DND-41 (cell line): ENCODE data around the gene PCSK2.

ENCODE experiments used
- ATAC-seq: fragments of 200-7000 bp; cut with Tn5 transposase; 3 replicates; pipeline ENCODE4 v1.9.1; 2021; ENCODE audit warnings: low read depth; ENCODE audit not compliant: insufficient read depth
- DNase-seq: peaks from one replicate; pipeline ENCODE4 v3.0.0-alpha.2; 2020
- H2AFZ ChIP-seq: 2 replicates; pipeline ENCODE4 v1.6.0; 2012; ENCODE audit warnings: low read depth, low read length
- H3K27ac ChIP-seq: 2 replicates; pipeline ENCODE4 v1.5.1; 2012; ENCODE audit warnings: low read length, inconsistent platforms
- H3K27me3 ChIP-seq: fragments of 200-600 bp; sonication (generic); 2 replicates; pipeline ENCODE4 v1.6.0; 2012; ENCODE audit warnings: low read length, mild to moderate bottlenecking, inconsistent platforms; ENCODE audit not compliant: insufficient read depth, poor library complexity
- H3K36me3 ChIP-seq: 2 replicates; pipeline ENCODE4 v1.5.1; 2012; ENCODE audit warnings: low read length, inconsistent platforms; ENCODE audit not compliant: insufficient read depth
- H3K4me1 ChIP-seq: 2 replicates; pipeline ENCODE4 v1.5.1; 2012; ENCODE audit warnings: mild to moderate bottlenecking, low read length; ENCODE audit not compliant: insufficient read depth
- H3K4me2 ChIP-seq: 2 replicates; pipeline ENCODE4 v1.6.0; 2012; ENCODE audit warnings: mild to moderate bottlenecking, moderate library complexity, low read length, inconsistent platforms; ENCODE audit not compliant: insufficient read depth
- H3K4me3 ChIP-seq, 2 experiments: fragments of 200-600 bp in 1 of 2; shearing (Covaris generic) in 1 of 2; 2 replicates each; pipeline ENCODE4 v1.5.1; 2012 to 2016; ENCODE audit warnings: inconsistent platforms in 2 of 2, low read length in 2 of 2, mild to moderate bottlenecking in 2 of 2, low read depth in 1 of 2, moderate library complexity in 1 of 2
- H3K79me2 ChIP-seq: 2 replicates; pipeline ENCODE4 v1.6.0; 2012; ENCODE audit warnings: low read length, inconsistent platforms; ENCODE audit not compliant: insufficient read depth
- H3K9ac ChIP-seq: 2 replicates; pipeline ENCODE4 v1.6.0; 2012; ENCODE audit warnings: low read depth, mild to moderate bottlenecking, inconsistent platforms, low read length, moderate library complexity
- H3K9me3 ChIP-seq: 2 replicates; pipeline ENCODE4 v1.5.1; 2012; ENCODE audit warnings: low read length, moderate library complexity, mild to moderate bottlenecking, inconsistent platforms; ENCODE audit not compliant: insufficient read depth, severe bottlenecking
- H4K20me1 ChIP-seq: 2 replicates; pipeline ENCODE4 v1.6.0; 2012; ENCODE audit warnings: low read length; ENCODE audit not compliant: insufficient read depth
- EZH2 ChIP-seq: IDR thresholded peaks from 3 replicates; pipeline ENCODE4 v1.6.1; 2012; ENCODE audit warnings: borderline replicate concordance, low read depth, mild to moderate bottlenecking, moderate library complexity, low read length, inconsistent platforms; ENCODE audit not compliant: severe bottlenecking
- TF ChIP-seq, protein P1 (sequence below): IDR thresholded peaks from 2 replicates; pipeline ENCODE4 v1.5.1; 2012; ENCODE audit warnings: borderline replicate concordance, low read length, moderate library complexity, mild to moderate bottlenecking; ENCODE audit not compliant: poor library complexity, severe bottlenecking; ENCODE audit errors: extremely low read depth

The PCSK2 gene

DNA sequence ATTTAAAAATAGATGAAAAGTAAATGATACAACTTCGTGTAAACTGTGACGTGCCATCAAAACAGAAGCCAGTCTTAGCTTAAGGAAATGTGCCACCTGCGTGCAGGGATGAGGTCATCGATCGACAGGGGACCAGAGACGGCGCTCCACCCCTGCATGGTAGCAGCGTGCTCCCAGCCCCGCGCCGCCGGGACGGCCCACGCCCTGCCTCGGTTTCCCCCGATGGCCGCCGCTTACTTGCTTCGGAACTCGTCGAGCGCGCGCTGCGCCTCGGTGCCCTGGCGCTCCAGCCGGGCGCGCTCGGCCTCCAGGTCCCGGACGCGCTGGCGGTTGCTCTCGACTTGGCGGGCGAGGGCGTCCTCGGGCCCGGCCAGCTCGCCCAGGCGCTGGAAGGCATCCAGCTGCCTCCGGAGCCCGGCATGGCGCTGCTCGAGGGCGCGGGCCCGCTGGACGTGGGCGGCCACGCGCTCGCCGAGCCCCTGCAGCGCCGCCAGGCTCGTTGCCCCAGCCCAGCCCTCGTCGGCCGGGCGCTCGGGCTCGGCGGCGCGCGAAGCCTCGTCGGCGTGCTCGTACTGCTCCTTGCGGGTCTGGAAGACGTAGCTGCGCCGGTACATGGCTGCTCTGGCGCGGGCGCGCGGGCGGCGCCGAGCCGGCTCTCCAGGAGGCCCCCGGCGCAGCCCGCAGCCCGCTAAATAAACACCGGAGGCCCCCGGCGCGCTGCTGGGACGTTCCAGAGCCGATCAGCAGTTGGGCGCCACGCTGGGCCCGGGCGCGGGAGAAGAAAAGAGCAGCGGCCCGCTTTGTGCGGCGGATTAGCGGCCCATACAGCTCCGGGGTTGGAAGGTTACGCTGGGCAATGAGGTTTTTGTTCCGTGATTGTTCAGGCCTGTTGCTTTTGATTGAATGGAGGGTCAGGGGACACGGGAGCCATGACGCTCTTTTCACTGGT lies 304.1 kb downstream of the PCSK2 start, which contains the start of gene BFSP1:
Gene BFSP1, minus strand, starts transcription at position 664 of the 949 bp plus-strand sequence. Its CDS starts 50 bp downstream, at position 614.
- Histone ChIP-seq H3K4me1 (no peaks in the 10 kb centered on the region), H2AFZ (no peak within 1 kb of the TSS), H3K9me3 (no peaks in the 10 kb centered on the region), H3K27ac (no peak within 1 kb of the TSS), H3K36me3 (no peaks in the 10 kb centered on the region), H3K4me3 (no peak within 1 kb of the TSS), H3K27me3 (peaks cover 6% of the 10 kb centered on the region), H3K9ac (no peak within 1 kb of the TSS), H3K79me2 (no peaks in the 10 kb centered on the region), H4K20me1 (no peaks in the 10 kb centered on the region), H3K4me2 (no peak within 1 kb of the TSS)
- no peak for DNase-seq
- TF ChIP-seq EZH2: no peak
- TF ChIP-seq, protein P1, sequence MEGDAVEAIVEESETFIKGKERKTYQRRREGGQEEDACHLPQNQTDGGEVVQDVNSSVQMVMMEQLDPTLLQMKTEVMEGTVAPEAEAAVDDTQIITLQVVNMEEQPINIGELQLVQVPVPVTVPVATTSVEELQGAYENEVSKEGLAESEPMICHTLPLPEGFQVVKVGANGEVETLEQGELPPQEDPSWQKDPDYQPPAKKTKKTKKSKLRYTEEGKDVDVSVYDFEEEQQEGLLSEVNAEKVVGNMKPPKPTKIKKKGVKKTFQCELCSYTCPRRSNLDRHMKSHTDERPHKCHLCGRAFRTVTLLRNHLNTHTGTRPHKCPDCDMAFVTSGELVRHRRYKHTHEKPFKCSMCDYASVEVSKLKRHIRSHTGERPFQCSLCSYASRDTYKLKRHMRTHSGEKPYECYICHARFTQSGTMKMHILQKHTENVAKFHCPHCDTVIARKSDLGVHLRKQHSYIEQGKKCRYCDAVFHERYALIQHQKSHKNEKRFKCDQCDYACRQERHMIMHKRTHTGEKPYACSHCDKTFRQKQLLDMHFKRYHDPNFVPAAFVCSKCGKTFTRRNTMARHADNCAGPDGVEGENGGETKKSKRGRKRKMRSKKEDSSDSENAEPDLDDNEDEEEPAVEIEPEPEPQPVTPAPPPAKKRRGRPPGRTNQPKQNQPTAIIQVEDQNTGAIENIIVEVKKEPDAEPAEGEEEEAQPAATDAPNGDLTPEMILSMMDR: no peak
- ATAC-seq: no peak

DNA sequence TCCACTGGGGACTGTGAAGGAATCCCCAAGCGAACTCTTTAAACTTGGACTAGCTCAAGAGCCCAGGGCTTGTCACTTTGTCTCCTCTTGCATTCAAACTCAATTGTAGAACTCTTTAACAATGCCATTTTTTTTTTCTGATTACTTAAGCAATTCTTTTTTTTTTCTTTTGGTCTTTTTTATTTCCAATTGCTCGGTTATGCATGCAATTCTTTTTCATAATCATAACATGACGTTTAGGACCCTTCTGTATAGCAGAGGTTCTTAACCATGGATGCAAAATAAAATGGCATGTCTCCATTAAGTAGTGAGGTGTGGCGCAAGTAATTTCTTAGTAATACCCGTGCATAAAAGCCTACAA lies 304.8 kb downstream of the PCSK2 start:
- H3K27ac ChIP-seq: no peak overlapping the region
- H3K79me2 ChIP-seq: no peaks in the 10 kb centered on the region
- ATAC-seq (no peak), DNase-seq (no peak)
- no peaks in the 10 kb centered on the region for H3K4me1 ChIP-seq
- H3K9ac ChIP-seq: no peak overlapping the region
- no peaks in the 10 kb centered on the region for H3K36me3 ChIP-seq
- H3K9me3 ChIP-seq: no peaks in the 10 kb centered on the region
- H4K20me1 ChIP-seq: no peaks in the 10 kb centered on the region
- H3K4me3 ChIP-seq: no peak overlapping the region
- H3K27me3 ChIP-seq: peaks cover 6% of the 10 kb centered on the region
- H2AFZ ChIP-seq: no peak overlapping the region
- TF ChIP-seq, protein P1: no peak
- no peak for TF ChIP-seq EZH2
- no peak overlapping the region for H3K4me2 ChIP-seq

DNA sequence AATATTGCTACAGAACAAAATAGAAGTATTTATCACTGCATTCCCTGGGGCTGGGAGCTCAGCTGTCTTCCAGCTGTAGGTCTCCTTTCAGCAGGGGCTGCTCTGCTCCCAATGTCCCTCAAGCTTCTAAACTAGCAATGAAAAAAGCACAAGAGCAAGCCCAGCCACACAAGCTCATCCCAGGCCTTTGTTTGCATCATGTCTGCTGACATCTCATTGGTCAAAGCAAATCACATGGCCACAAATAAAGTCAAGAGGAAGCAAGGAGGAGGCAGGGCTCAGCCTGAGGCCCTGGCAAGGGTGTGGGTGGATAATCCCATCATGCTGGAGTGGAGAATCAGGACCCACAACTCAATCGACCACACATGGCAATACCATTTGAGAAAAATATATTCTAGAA lies 306.6 kb downstream of the PCSK2 start:
- H3K27ac ChIP-seq: no peak overlapping the region

More for the DNA sequence above, 306.6 kb downstream of the PCSK2 start:
- Histone ChIP-seq H3K4me1 (no peaks in the 10 kb centered on the region), H3K9me3 (no peaks in the 10 kb centered on the region), H3K27me3 (peaks cover 1% of the 10 kb centered on the region), H2AFZ (peak overlapping the region; percentile 31; the same call in 1 of the 2 replicates), H3K36me3 (no peaks in the 10 kb centered on the region), H3K9ac (no peak overlapping the region), H3K79me2 (no peaks in the 10 kb centered on the region), H4K20me1 (no peaks in the 10 kb centered on the region), H3K4me3 (no peak overlapping the region), H3K4me2 (no peak overlapping the region)
- TF ChIP-seq, protein P1: no peak
- TF ChIP-seq EZH2: no peak
- ATAC-seq (peak; percentile 57; the same call in 1 of the 3 replicates), DNase-seq (peak; percentile 13)
